Panc1 (cell line): Measurements from ENCODE around the gene NYAP2. TPM values are rescaled to one million over a fixed set of nuclear protein-coding genes. Genes with fewer than 3 reads are reported as not detected.

ENCODE experiments used
- ATAC-seq: fragments of 200-7000 bp; cut with Tn5 transposase; 2 replicates; pipeline ENCODE4 v1.9.1; 2020; ENCODE audit warnings: mild to moderate bottlenecking, moderate library complexity
- BruUV-seq: library from RNA; stranded (reverse); fragments of 400-500 nt; replicated peaks from 2 replicates; lab custom pipeline; 2021; lab: Mats Ljungman, UMichigan
- CTCF ChIA-PET: fragments of 300-600 bp; sonication (Branson Sonifier 250); formaldehyde crosslinking; loops from one replicate; lab custom pipeline; 2022; ENCODE audit warnings: antibody characterized with exemption; lab: Charles Lee
- POLR2A ChIA-PET: fragments of 300-600 bp; sonication (Branson Sonifier 250); formaldehyde crosslinking; loops from one replicate; lab custom pipeline; 2022; ENCODE audit warnings: antibody characterized with exemption; lab: Charles Lee
- DNase-seq: peaks from one replicate; pipeline ENCODE4 v3.0.0-alpha.2; 2010; ENCODE audit warnings: low read depth, low spot score
- H3K27ac ChIP-seq: 2 replicates; pipeline ENCODE4 v1.5.1; 2011; ENCODE audit warnings: mild to moderate bottlenecking, low read length, inconsistent platforms
- H3K27me3 ChIP-seq: fragments of 200-500 bp; sonication (Bioruptor generic); 2 replicates; pipeline ENCODE4 v1.6.0; 2014; ENCODE audit warnings: low read length, inconsistent platforms; ENCODE audit not compliant: control insufficient read depth, insufficient read depth
- H3K36me3 ChIP-seq: fragments of 200-500 bp; sonication (Bioruptor generic); 2 replicates; pipeline ENCODE4 v1.5.1; 2014; ENCODE audit warnings: inconsistent platforms, mild to moderate bottlenecking, low read length, moderate library complexity; ENCODE audit not compliant: control insufficient read depth, insufficient read depth
- H3K4me1 ChIP-seq: 2 replicates; pipeline ENCODE4 v1.5.1; 2011; ENCODE audit warnings: inconsistent platforms, mild to moderate bottlenecking, low read length, moderate library complexity; ENCODE audit not compliant: control insufficient read depth, insufficient read depth
- H3K4me3 ChIP-seq, 2 experiments: 2 replicates each; pipeline ENCODE4 v1.5.1; 2011 to 2012; ENCODE audit warnings: low read depth in 2 of 2, low read length in 2 of 2, mild to moderate bottlenecking in 2 of 2, inconsistent platforms in 1 of 2, moderate library complexity in 1 of 2
- H3K9me3 ChIP-seq: fragments of 200-500 bp; sonication (Bioruptor generic); 2 replicates; pipeline ENCODE4 v1.5.1; 2014; ENCODE audit warnings: low read depth, mild to moderate bottlenecking, inconsistent platforms, low read length, moderate library complexity; ENCODE audit not compliant: control insufficient read depth, insufficient read depth
- CTCF ChIP-seq: fragments of 450-650 bp; IDR thresholded peaks from 2 replicates; pipeline ENCODE4 v1.5.1; 2017; ENCODE audit warnings: mild to moderate bottlenecking
- POLR2AphosphoS5 ChIP-seq: IDR thresholded peaks from 2 replicates; pipeline ENCODE4 v1.6.1; 2012; ENCODE audit warnings: mild to moderate bottlenecking, low read depth, low read length, moderate library complexity
- REST ChIP-seq, 2 experiments: IDR thresholded peaks; 2 replicates each; pipeline ENCODE4 v1.6.1; 2011 to 2012; ENCODE audit warnings: low read depth in 2 of 2, control low read depth in 1 of 2, low read length in 1 of 2, mild to moderate bottlenecking in 1 of 2, moderate library complexity in 1 of 2; ENCODE audit not compliant: insufficient read depth in 1 of 2
- SIN3A ChIP-seq: IDR thresholded peaks from 2 replicates; pipeline ENCODE4 v1.6.1; 2012; ENCODE audit warnings: low read depth, mild to moderate bottlenecking, low read length, moderate library complexity, borderline replicate concordance; ENCODE audit not compliant: insufficient read depth
- TCF7L2 ChIP-seq: IDR thresholded peaks from 2 replicates; pipeline ENCODE4 v1.6.1; 2011; ENCODE audit warnings: mild to moderate bottlenecking, low read depth, low read length, inconsistent platforms
- in situ Hi-C: cut with HindIII; loops from 2 replicates; pipeline ENCODE4 v1.10.0; 2016; ENCODE audit warnings: low sequenced_read_pairs, low pct_unique_long_range_greater_than_20kb
- intact Hi-C: fragments of 100-400 bp; cut with micrococcal nuclease; formaldehyde crosslinking; loops from one replicate; pipeline ENCODE4 v1.10.0; 2022; ENCODE audit not compliant: unreplicated experiment
- total RNA-seq: library from RNA; stranded (reverse); gene quantifications from one replicate; pipeline ENCODE4 v1.2.1, GENCODE V29; 2021; ENCODE audit not compliant: unreplicated experiment

The NYAP2 gene
- total RNA-seq, 1 experiment from 2014 or later = not detected

- in situ Hi-C loops = no loop called here
- TF ChIP-seq TCF7L2 (no peak), POLR2AphosphoS5 (no peak), SIN3A (no peak)
Observed at GRCh38 chr2:225597911-225598310, 198.4 kb downstream of the NYAP2 start.

GRCh38 chr2:225598426-225598825 is 198.9 kb downstream of the NYAP2 start:
- no peak for TF ChIP-seq CTCF
- TF ChIP-seq POLR2AphosphoS5 = no peak
- in situ Hi-C loops (no loop called here), intact Hi-C loops (no loop called here)
- DNase-seq (no peak), ATAC-seq (no peak)
- POLR2A ChIA-PET = no interaction called here
- CTCF ChIA-PET = no interaction called here
- Histone ChIP-seq H3K36me3 (no peaks in the 10 kb centered on the region; the same call in 1 of the 2 replicates), H3K9me3 (no peaks in the 10 kb centered on the region), H3K4me1 (no peaks in the 10 kb centered on the region), H3K27ac (no peak overlapping the region), H3K27me3 (no peaks in the 10 kb centered on the region), H3K4me3 (no peak overlapping the region)
- BruUV-seq = no TSS peak

More at GRCh38 chr2:225597911-225598310, 198.4 kb downstream of the NYAP2 start:
- ATAC-seq (no peak), DNase-seq (no peak)
- H3K36me3 ChIP-seq = no peaks in the 10 kb centered on the region
- BruUV-seq = no TSS peak
- no peaks in the 10 kb centered on the region for H3K4me1 ChIP-seq
- no peaks in the 10 kb centered on the region for H3K27me3 ChIP-seq
- ChIA-PET POLR2A (no interaction called here), CTCF (no interaction called here)
- intact Hi-C loops = no loop called here
- H3K27ac ChIP-seq = no peak overlapping the region
- H3K9me3 ChIP-seq = no peaks in the 10 kb centered on the region
- H3K4me3 ChIP-seq = no peak overlapping the region

- Histone ChIP-seq H3K36me3 (no peaks in the 10 kb centered on the region; the same call in 1 of the 2 replicates), H3K4me3 (no peak overlapping the region), H3K27ac (no peak overlapping the region), H3K9me3 (no peaks in the 10 kb centered on the region), H3K27me3 (no peaks in the 10 kb centered on the region), H3K4me1 (no peaks in the 10 kb centered on the region)
- intact Hi-C loops (no loop called here), in situ Hi-C loops (no loop called here)
- DNase-seq (no peak), ATAC-seq (no peak)
- no peak for TF ChIP-seq TCF7L2
- TF ChIP-seq SIN3A = no peak
- TF ChIP-seq POLR2AphosphoS5 = no peak
- no peak for TF ChIP-seq REST (IDR thresholded peaks at IDR 0.05; ENCODE audit: insufficient read depth in 1 of 2, low read depth in 2 of 2, low read length in 1 of 2)
- ChIA-PET CTCF (no interaction called here), POLR2A (no interaction called here)
- BruUV-seq = no TSS peak
Observed at GRCh38 chr2:225598897-225599296, 199.4 kb downstream of the NYAP2 start.
